NCI-H2107 treated with DMSO at 0.1 percent for 48 hours (cell line): ENCODE data around the gene FAM83G.
"Not testable (repeated sequence)": the region's sequence is repeated elsewhere in the genome, so short reads cannot be mapped to it uniquely, and the experiment has no call there.

Source experiments
- DNase-seq: peaks from one replicate; lab custom pipeline; 2025; ENCODE audit not compliant: unreplicated experiment; lab: John Stamatoyannopoulos, UW

The FAM83G gene

DNA sequence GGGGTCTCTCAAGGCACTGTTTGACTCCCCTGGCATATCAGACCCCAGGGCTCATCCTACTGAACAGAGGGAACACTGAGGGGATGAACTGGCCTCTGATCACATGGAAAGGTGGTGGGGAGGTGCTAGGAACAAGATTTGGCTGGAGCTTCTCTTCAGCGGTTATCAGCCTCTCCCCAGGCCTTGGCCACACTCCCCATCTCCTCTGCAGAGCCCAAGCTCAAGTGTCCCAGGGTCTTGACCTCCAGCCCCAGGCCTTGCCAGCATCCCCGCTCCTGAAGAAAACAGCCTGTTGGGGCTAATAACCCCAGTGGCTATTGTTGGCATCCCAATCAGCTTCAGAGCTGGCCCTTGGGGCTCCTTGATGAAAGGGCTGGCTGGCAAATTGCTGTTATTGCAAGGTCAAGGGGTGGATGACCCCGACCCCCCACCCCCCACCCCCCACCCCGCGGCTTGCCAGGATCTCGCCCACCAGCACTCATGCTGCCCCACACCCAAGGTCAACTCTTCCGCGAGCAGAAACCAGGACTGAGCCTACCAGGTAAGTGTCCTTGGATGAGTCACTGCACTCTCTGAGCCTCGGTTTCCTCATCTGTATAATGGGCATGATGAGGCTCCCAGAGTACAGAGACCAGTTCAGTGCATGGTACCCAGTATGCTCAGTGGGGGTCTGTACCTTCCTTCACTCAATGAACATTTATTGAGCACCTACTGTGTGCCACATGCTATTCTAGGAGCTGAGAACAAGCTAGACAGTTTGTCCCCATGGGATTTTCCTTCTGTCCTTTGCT is 18.8 kb upstream of the FAM83G start:
- DNase-seq: no peak

DNA sequence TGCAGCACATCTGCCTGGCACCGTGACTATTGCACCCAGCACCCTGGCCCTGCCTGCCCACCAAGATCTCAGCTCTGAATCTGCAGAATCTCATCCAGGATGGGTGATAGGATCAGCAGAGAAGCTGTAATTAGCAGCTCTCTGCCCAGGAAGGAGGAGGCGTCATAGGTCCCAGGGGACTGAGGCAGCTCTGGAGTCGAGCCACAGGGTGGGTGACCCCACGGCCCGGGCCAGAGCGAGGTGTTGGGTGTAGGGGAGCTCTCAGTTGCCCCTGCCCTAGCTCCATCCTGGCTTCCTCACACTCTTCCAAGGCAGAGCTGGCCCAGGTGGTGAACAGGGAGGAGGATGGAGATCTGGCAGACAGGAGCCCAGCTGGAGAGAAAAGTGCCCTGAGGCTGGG is 18.2 kb upstream of the FAM83G start:
- DNase-seq: no peak

DNA sequence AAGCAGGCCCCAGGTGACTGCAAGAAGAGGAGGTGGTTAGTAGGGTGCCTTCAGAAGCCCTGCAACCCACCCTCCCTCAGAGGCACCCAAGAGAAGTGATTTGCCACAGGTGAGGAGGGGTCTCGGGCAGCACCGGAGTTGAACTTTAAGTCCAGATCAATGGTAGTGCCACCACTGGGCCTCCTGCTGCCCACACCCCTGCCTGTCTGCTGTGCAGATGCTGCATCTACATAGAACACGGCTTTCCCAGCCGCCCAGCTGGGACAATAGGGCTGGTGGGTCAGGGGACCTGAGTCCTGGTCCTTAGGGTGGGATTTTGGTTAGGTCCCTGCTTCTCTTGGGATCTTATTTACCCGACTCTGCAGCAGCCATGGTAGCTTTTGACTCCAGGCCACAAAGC is 17.6 kb upstream of the FAM83G start:
- no peak for DNase-seq

DNA sequence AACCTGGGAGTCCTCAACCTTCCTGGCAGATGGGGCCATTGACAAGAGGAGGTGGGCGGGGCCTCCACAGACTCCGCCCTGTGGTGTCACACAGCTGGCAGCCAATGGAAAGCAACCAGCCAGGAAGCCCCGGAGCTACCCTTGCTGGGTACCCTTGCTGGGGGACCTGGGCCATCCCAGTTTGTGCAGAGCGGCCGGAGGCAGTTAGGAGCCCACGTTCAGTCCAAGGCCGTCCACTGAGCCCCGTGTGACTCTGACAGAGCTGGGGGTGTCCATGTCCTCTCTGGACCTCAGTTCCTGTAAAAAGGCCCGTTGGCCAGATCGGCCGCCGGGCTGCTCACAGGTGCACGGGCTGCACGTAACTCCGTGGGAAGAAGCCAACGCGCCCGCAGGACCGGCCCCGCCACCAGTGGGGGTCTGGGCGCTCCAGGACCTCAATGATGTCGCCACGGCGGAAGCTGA is 17.1 kb upstream of the FAM83G start:
- DNase-seq: no peak

DNA sequence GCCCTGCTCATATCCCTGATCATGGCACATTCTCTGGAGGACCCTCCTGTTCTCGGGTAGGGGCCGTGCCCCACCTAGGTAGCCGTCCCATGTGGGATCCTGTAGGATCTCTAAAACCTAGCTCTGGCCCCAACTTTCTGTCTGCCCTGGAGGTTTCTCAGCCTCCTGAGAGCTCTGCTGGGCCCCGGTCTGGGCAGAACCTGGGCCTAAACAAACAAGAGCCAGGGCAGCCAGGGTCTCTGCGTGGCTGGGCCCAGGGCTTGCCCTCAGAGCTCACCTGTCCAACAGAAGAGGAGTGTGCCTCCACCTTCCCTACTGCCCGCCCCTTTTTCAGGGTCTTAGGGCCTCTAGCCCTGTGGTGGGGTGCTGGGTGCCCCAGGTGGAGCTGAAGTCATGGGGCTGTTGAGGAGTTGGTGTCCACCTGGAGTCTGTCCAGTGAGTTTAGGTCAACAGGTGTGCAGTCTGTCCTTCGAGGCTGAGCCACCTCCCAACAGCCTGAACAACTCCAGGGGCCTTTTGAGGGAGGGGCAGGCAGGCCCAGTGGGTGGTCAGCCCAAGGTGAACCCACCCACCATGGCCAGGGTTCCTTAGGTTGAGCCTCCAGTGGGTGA is 16.6 kb upstream of the FAM83G start:
- DNase-seq: not testable (repeated sequence)

DNA sequence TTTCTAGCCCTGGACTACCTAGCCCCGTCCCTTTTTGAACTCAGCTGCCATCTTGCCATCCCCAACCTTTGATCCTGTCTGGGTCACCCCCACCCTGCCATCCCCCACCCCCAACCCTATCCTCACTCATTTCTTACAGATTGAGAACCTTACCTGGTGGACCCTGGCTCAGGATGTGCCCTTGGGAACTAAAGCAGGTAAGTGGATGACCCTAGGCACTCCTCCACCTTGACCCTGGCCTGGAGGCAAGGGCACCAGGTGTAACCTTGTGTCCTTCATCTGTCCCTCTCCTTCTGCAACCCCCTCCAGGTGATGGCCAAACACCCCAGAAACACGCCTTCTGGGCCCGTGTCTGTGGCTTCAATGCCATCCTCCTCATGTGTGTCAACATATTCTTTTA is 15.5 kb upstream of the FAM83G start:
- no peak for DNase-seq

DNA sequence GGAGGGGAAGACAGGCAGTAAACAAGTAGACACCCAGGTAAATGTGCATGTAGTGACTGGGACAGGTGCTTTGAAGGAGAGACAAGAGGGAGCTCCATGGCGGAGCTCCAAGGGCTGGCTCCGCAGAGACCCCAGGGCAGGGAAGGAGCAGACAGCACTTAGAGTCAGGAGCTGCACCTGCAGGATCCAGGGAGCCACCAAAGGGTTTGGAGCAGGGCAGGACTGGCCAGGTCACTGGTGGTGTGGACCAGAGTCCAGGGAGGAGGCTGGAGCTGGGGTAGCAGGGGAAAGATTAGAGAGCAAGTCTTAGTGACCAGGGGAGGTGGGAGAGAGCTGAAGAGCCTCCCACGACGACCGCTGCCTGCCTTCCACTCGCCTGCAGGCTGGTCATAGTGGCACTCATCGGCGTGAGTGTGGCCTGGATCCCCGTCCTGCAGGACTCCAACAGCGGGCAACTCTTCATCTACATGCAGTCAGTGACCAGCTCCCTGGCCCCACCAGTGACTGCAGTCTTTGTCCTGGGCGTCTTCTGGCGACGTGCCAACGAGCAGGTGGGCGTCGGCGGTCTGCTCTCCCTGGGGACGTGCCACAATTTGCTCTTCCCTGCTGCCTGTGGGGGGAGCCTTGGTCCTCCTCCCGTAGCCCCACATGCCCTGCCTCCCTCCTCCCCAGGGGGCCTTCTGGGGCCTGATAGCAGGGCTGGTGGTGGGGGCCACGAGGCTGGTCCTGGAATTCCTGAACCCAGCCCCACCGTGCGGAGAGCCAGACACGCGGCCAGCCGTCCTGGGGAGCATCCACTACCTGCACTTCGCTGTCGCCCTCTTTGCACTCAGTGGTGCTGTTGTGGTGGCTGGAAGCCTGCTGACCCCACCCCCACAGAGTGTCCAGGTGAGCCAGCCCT is 14.7 kb upstream of the FAM83G start:
- DNase-seq: no peak

DNA sequence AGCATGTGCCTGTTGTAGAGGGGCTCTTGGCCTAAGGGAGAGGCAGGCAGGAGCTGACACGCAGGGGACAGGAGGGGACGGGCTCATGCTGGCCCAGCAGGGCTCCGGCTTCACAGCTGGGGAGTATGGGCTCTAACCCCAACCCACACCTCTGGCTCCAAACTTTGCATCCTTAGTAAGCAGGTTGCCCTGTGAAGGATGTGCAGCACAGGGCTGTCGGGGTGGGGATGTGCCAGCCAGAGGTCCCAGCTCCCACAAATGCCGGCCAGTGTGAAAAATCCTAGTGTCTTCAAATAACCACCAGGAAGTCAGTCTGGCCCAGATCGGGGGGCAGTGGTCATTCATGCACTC is 14.0 kb upstream of the FAM83G start:
- DNase-seq: no peak

DNA sequence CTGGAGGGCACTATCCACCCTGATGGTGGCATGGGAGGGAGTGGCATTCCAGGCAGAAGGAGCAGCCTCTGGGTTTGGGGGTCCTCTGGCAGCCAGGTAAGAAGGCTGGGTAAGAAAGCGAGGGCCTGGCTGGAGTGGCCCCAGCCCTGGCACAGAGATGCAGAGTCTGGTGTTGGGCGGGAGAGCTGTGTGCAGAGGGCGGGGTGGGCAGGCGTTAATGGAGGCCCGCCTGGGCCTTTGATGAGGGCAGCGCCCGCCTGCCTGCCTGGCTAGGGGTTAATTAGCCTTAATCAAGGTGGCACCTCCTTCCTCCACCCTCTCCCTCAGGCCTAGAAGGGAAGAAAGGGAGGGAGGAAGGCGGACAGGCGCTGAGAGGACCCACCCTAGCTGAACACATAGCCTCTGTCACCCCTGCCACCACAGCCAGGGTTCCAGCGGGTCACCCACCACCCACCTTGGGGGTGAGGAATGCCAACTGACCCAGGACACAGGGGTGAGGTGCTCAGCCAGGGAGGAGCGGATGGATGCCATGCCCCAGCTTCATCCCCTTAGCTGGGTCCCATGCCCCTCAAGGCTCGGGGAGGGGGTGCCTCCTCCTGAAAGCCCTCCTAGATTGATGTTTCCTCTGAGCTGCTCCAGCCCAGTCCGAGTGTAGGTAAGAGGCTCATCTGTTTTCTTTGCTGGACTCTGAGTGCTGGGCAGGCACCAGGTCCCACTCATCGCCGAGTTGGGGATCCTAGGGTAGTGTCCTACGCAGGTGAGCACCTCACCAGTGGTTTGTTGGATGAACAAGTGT is 13.4 kb upstream of the FAM83G start:
- no peak for DNase-seq

DNA sequence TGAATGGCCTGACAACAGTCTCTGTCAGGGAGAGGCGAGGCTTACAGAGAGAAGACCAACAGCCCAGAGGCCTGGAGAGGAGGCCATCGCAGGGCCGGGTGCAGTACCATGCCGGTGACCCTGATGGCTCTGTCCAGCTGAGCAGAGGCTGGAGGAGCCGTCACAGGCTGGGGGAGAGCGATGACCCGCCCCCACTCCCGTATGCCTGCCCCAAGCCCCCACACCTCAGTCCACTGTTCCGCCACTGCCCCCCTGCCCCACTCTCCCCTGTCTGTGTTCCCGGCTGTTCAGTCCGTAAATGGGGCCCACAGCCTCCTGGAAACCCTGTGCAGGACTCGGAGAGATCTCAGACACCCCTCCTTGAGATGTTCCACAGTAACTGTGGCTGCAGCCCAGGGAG is 12.8 kb upstream of the FAM83G start:
- DNase-seq: no peak

DNA sequence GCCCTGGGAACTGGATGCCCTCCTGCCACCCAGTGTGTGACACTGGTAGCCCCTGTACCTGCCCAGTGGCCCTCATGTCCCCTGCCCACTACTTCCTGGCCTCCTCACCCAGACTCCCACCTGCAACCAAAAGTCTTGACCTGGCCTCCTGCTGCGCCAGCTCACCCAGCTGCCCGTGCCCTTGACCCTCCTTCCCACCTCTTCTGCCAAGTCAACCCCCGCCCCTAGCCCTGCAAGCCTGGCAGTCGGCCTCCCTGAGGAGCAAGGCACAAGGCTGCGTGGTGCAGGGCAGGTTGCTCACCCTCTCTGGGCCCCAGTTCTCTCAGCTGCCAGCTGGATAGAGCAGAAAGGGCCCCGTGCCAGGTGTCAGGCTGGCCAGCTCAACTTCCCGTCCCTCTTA is 12.3 kb upstream of the FAM83G start:
- no peak for DNase-seq

DNA sequence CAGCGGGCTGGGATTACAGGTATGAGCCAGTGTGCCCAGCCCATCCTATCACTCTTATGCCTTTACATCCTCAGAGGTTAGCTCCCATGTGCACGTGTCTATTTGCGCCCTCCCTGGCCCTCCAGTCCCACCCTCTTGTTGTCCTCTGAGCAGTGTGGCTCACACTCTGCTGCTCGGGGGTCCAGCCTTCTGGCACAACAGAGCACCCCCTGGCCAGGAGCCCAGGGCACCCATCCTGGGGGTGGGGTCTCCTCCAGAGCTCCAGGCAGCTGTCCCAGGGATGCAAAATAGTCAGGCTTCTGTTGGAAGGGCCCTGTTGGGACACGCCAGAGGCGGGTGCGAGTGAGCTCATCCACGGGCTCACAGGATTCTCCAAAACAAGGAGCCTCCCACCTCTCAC is 11.7 kb upstream of the FAM83G start:
- no peak for DNase-seq

DNA sequence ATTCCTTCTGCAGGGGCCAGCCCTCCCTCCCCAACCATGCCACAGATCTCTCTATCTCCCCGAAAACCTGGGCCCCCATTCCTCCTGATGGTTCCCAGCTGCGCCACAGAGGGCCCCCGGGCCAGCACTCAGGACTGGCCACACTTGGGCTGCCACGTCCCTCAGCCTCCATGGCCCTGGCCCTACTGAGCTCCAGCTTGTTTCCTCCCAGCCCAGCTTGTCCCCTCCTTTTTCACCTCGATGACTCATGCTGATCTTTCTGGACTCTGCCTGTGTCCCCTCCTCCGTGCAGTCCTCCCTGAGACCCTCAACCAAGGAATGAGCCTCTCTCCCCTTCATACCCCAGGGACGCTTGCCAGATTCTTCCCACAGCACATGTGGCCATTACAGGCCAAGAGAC is 10.9 kb upstream of the FAM83G start:
- no peak for DNase-seq

DNA sequence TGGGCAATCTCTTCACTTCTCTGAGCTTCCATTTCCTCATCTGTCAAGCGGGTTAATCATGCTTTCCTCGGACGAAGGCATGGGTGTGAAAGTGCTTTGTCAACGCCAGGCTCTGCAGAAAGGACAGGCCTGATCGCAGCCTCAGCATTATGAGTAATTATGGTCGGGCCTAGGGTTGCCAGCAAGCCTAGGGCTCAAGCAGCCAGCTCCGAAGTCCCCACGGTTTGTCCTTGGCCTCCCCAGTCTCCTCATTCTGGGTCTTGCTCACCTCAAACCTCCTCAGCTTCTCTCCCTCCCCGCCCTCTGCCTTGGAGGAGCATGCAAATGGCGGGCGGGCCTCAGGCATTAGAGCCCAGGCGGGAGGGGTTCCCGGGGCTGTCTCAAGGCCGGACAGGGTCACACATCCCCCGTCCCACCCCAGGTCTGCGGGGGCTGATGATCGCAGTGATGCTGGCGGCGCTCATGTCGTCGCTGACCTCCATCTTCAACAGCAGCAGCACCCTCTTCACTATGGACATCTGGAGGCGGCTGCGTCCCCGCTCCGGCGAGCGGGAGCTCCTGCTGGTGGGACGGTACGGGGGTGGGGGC is 10.2 kb upstream of the FAM83G start:
- no peak for DNase-seq

DNA sequence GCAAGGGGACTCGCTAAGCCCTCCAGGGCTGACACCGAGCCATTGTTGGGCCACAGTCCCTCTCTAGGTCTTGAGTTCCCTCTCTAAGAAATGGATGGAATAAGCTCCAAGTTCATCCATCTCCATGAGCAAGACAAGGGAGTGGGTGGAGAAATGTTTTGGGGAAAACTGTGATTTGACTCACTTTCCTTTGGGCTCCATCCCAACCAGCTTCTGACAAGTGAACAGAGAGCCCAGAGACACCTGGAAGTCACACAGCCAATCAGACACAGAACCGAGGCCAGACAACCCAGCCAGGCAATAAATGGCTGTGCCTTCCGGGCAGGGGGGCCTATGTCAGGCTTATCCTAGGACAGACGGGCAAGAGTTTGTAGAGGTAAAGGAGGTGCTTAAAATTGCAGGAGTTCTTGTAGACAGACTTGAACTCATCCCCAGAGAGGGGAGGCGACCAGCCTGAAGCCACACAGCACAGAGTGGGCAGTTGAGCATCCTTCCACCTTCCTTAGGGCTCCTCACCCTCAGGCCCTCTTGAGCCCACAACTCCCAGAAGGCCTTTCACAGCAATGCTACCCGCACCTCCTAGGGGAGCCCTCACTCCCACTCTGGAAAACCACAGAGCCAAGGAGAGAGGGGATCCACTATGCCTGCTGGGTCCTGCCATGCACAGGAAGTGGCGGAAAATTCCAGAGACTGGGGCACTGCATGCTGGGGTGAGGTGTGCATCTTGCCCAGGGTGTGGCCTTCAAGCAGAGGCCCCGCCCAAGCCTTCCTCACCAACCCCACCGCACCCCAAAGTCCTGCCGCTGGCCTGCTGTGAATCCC is 9.5 kb upstream of the FAM83G start:
- no peak for DNase-seq

DNA sequence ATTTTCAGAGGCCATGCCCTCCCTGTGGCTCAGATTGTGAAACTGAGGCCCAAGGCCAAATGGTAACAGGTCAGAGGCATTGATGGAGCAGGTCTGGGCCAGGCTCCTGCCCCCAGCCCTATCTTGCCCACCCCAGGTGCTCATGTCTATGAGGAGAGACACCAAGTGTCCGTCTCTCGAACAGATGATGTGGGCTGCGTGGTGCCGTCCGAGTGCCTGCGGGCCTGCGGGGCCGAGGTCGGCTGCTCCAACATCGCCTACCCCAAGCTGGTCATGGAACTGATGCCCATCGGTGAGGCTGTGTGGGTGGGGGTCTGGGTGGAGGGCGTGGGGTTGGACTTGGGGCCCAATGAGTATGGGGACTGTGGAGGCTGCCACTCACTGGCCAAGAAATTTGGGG is 8.7 kb upstream of the FAM83G start:
- DNase-seq: no peak

DNA sequence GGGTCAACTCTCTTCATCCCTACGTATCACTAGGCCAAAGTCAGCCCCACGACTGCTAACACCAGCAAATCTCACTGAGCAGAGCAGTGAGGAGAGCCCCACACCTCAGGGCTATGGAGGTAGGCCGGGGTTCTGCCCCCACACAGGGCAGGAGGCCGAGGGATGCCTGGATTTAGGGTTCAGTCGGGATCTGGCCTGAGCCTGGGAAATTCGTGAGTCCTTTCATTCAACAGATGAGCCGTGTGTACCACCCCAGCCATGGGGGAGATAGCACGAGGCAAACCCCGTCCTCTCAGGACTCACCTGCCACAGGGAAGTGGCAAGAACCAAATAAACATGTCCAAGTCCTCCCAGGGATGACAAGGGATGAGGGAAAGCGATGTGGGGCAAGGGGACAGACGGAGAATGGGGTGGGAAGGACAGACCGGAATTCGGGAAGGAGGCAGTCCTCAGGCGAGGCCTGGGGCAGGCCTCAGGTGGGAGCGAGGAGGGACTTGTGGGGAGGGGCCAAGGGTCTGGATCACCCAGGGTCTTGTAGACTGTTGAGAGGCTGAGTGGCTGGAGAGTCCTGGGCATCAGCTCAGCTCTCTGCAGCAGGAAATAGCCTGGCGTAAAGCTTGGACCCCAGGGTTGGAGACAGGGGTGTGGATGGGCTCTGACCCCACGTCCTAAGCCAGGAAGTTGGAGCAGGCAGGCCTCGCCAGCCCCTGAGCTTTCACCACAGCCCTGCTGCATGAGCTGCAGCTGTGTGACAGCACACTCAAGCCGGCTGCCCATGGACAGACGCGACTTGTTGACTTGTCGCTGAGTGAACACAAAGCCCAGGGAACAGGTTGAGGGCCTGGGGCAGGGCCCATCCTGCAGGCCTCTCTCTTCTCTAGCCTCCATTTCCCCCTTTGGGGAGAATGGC is 7.9 kb upstream of the FAM83G start:
- DNase-seq: no peak

DNA sequence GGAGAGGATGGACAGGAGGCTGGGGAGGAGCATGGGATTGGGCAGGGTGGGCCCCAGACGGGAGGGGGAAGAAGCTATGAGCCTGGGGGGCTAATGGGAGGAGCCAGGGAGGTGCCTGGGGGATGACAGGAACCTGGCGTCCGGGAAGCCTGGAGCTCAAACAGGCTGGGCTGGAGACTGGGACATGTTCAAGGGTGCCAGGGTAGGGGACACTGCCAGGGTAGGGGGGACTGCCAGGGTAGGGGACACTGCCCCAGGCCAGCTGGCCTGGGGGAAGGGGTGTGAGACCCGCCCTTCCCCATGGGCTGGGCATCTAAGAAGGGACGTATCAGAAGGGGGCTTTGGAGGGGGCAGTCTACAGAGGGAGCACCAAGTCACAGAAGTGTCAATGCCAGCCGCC is 7.0 kb upstream of the FAM83G start:
- DNase-seq: no peak
